NB4 (cell line): Measurements from ENCODE around the gene GULP1.

Experiments used
- CTCF ChIP-seq: IDR thresholded peaks from one replicate; pipeline ENCODE4 v1.5.1; 2012; ENCODE audit warnings: low read depth, low read length
- MYC ChIP-seq: IDR thresholded peaks from 2 replicates; pipeline ENCODE4 v1.6.1; 2011; ENCODE audit warnings: low read depth, low read length
- POLR2A ChIP-seq: IDR thresholded peaks from 2 replicates; pipeline ENCODE4 v1.6.1; 2011; ENCODE audit warnings: mild to moderate bottlenecking; ENCODE audit not compliant: insufficient read length; ENCODE audit errors: extremely low read depth
- TF ChIP-seq, protein P1 (sequence below): IDR thresholded peaks from 2 replicates; pipeline ENCODE4 v1.6.1; 2011; ENCODE audit warnings: low read depth, low read length

GRCh38 chr2:188274274-188274673, 17.4 kb upstream of the GULP1 start:
- TF ChIP-seq POLR2A (no peak), CTCF (no peak), MYC (no peak)
- TF ChIP-seq, protein P1, sequence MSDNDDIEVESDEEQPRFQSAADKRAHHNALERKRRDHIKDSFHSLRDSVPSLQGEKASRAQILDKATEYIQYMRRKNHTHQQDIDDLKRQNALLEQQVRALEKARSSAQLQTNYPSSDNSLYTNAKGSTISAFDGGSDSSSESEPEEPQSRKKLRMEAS = no peak
